Vagina (tissue), 2 donors: ENCODE results near the gene METTL21A. TPM values are rescaled to one million over a fixed set of nuclear protein-coding genes. Genes with fewer than 3 reads are reported as not detected.

Experiments used
- DNase-seq, 2 donors: peaks; one replicate each; pipeline ENCODE4 v3.0.0-alpha.2; 2017; ENCODE audit errors: extremely low spot score in 2 of 2
- H3K27ac ChIP-seq: fragments of 200-600 bp; sonication (generic); one replicate; pipeline ENCODE4 v1.5.1; 2019
- H3K27me3 ChIP-seq: fragments of 200-600 bp; sonication (generic); one replicate; pipeline ENCODE4 v1.5.1; 2019
- H3K36me3 ChIP-seq, 2 donors: fragments of 200-600 bp; sonication (generic); one replicate each; pipeline ENCODE4 v1.5.1; 2017 to 2019
- H3K4me1 ChIP-seq: fragments of 200-600 bp; sonication (generic); one replicate; pipeline ENCODE4 v1.5.1; 2019
- H3K4me3 ChIP-seq, 2 donors: fragments of 200-600 bp; sonication (generic); 1 replicate in 1 of 2; 2 replicates in 1 of 2; pipeline ENCODE4 v1.5.1; 2016 to 2019
- H3K9me3 ChIP-seq: fragments of 200-600 bp; sonication (generic); one replicate; pipeline ENCODE4 v1.5.1; 2019
- POLR2A ChIP-seq, 2 donors: fragments of 450-650 bp; IDR thresholded peaks; one replicate each; pipeline ENCODE4 v1.6.1; 2017; ENCODE audit warnings: antibody characterized with exemption in 2 of 2, mild to moderate bottlenecking in 2 of 2, moderate library complexity in 2 of 2
- POLR2AphosphoS5 ChIP-seq, 2 donors: sonication (generic); formaldehyde crosslinking; IDR thresholded peaks; one replicate each; pipeline ENCODE4 v1.9.0; 2017; ENCODE audit warnings: antibody characterized with exemption in 2 of 2, mild to moderate bottlenecking in 2 of 2, low read depth in 1 of 2; ENCODE audit not compliant: insufficient read depth in 1 of 2
- intact Hi-C: fragments of 100-400 bp; cut with DNase I; formaldehyde crosslinking; loops from one replicate; pipeline ENCODE4 v1.15.1; 2023
- small RNA-seq: library from RNA; depleted of rRNA; stranded (forward); fragments of <200 nt; gene quantifications from one replicate; pipeline ENCODE3, GENCODE V24; 2016
- total RNA-seq: library from RNA; depleted of rRNA; stranded (reverse); fragments of >200 nt; gene quantifications from one replicate; pipeline ENCODE4 v1.2.3, GENCODE V29; 2016
- TF ChIP-seq, protein P1 (sequence below), 3 experiments: fragments of 450-650 bp in 2 of 3; fragments of 200-600 bp in 1 of 3; sonication (generic) in 1 of 3; IDR thresholded peaks; one replicate each; pipeline ENCODE4 v1.5.1; 2017 to 2019; ENCODE audit warnings: antibody characterized with exemption in 3 of 3, mild to moderate bottlenecking in 2 of 3, moderate library complexity in 2 of 3

METTL21A gene
- total RNA-seq, 1 donor from 2014 or later = 7.6 TPM

DNA sequence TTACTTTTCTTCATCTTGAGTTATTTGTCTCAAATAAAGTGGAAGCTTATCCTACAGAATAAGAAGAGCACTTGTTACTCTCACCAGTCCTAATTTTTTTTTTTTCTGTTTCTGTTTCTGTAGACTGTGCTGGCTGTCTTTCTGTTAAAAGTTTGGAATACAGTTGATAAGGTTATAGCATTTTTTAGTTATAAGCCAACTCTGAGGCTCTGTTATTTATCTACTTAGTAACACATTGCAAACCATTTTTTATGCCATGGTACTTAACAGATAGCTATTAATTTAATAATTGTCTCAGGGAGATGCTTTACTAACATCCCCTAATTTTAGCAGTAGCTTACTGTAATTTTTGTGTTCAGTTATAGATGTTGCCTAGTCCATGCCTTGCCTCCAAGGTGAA is 57.5 kb downstream of the METTL21A start:
- H3K4me1 ChIP-seq = no peaks in the 10 kb centered on the region
- H3K27me3 ChIP-seq = no peaks in the 10 kb centered on the region
- peaks cover 0 to 29% of the 10 kb centered on the region in 2 donors for H3K36me3 ChIP-seq
- intact Hi-C loops = no loop called here
- no peak overlapping the region for H3K4me3 ChIP-seq
- H3K27ac ChIP-seq = no peak overlapping the region
- TF ChIP-seq, protein P1, sequence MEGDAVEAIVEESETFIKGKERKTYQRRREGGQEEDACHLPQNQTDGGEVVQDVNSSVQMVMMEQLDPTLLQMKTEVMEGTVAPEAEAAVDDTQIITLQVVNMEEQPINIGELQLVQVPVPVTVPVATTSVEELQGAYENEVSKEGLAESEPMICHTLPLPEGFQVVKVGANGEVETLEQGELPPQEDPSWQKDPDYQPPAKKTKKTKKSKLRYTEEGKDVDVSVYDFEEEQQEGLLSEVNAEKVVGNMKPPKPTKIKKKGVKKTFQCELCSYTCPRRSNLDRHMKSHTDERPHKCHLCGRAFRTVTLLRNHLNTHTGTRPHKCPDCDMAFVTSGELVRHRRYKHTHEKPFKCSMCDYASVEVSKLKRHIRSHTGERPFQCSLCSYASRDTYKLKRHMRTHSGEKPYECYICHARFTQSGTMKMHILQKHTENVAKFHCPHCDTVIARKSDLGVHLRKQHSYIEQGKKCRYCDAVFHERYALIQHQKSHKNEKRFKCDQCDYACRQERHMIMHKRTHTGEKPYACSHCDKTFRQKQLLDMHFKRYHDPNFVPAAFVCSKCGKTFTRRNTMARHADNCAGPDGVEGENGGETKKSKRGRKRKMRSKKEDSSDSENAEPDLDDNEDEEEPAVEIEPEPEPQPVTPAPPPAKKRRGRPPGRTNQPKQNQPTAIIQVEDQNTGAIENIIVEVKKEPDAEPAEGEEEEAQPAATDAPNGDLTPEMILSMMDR (IDR thresholded peaks at IDR 0.05) = no peak
- TF ChIP-seq POLR2AphosphoS5 (IDR thresholded peaks at IDR 0.05; ENCODE audit: insufficient read depth in 1 of 2, low read depth in 1 of 2) = no peak
- no peak for TF ChIP-seq POLR2A (IDR thresholded peaks at IDR 0.05)
- H3K9me3 ChIP-seq = no peaks in the 10 kb centered on the region
- no peak for DNase-seq

DNA sequence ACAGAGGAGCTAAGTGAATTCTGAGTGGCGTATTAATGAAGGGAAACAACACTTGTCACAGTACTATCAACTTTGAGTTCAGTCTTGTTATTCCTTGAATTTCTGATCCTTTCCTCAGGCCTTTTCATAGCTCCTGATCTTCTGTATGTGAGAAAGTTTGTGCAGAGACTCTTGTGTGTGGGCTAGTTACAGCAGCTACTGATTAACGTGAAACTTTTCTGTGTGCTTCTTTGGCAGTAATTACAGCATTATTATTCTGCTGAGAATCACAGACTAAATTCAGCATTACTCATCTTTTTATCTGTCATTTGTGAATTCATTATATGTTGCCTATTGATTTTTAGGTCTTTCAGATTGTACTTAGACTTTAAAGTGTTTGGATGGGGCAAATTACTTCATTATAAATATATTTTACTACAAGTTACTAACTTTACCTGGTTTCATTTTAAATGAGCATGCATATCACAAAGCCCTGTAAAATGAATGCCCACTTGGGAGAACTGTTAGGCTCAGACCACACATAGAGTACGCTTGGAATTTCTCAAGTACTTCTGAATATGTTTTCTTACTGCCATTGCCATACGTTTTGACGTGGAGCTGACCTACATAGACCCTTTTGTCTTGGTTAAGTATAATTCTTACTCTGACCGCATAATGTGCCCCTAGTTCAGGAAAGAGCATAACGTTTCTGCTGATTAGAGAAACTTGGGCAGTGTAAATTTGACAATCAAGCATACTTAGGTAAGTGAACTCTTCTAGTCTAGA is 59.3 kb downstream of the METTL21A start:
- Histone ChIP-seq H3K36me3 (peaks cover 0 to 35% of the 10 kb centered on the region in 2 donors), H3K27ac (no peak overlapping the region), H3K9me3 (no peaks in the 10 kb centered on the region), H3K4me1 (no peaks in the 10 kb centered on the region), H3K27me3 (no peaks in the 10 kb centered on the region), H3K4me3 (no peak overlapping the region)
- DNase-seq = no peak
- TF ChIP-seq POLR2A (IDR thresholded peaks at IDR 0.05) = no peak
- TF ChIP-seq, protein P1 (IDR thresholded peaks at IDR 0.05) = no peak
- TF ChIP-seq POLR2AphosphoS5 (IDR thresholded peaks at IDR 0.05; ENCODE audit: insufficient read depth in 1 of 2, low read depth in 1 of 2) = no peak
- intact Hi-C loops = no loop called here

Small RNA genes lying within 50 kb of the gene (small RNA-seq; reads per million reads assigned to genes)
- gene RPS29P9 = not detected

Other genes starting within 250 kb of the METTL21A start
- 27.3 TPM for gene CREB1, start 95.4 kb downstream of the METTL21A start, total RNA-seq
- 7.1 TPM for gene CCNYL1, start 86.2 kb upstream of the METTL21A start, total RNA-seq
- gene FZD5, start 144.5 kb upstream of the METTL21A start, total RNA-seq = 9.3 TPM